HG03064 (cell line): Measurements from ENCODE around the gene LYPD3.
"Not testable (repeated sequence)": the region's sequence is repeated elsewhere in the genome, so short reads cannot be mapped to it uniquely, and the experiment has no call there.

Experiments
- ATAC-seq: cut with Tn5 transposase; IDR thresholded peaks from one replicate; pipeline ENCODE4 v1.9.1; 2021; ENCODE audit warnings: low read depth; ENCODE audit not compliant: unreplicated experiment

The LYPD3 gene

DNA sequence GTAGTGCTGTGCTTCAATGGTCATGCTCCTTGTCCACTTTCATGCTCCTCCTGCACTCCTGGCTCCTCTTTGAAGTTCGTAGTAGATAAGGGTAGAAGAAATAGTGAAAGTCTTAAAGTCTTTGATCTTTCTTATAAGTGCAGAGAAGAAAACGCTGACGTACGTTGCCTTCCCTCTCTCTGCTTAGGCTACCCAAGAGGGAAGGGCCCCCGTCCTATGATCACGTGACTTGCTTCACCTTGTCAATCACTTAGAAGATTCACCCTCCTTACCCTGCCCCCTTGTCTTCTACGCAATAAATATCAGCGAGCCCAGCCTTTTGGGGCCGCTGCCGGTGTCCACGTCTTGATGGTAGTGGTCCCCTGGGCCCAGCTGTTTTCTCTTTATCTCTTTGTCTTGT, 28.1 kb downstream of the LYPD3 start:
- not testable (repeated sequence) for ATAC-seq

DNA sequence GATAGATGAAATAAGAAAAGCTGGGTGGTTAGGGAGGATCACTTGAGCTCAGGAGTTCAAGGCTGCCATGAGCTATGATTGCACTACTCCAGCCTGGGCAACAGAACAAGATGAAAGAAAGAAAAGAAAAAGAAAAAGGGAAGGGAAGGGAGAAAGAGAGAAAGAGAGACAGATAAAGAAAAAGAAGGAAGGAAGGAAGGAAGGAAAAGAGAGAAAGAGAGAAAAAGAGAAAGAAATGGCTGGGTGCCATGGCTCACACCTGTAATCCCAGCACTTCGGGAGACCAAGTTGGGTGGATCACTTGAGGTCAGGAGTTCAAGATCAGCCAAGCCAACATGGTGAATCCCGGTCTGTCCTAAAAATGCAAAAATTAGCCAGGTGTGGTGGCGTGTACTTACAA, 29.6 kb downstream of the LYPD3 start:
- ATAC-seq, result no peak

DNA sequence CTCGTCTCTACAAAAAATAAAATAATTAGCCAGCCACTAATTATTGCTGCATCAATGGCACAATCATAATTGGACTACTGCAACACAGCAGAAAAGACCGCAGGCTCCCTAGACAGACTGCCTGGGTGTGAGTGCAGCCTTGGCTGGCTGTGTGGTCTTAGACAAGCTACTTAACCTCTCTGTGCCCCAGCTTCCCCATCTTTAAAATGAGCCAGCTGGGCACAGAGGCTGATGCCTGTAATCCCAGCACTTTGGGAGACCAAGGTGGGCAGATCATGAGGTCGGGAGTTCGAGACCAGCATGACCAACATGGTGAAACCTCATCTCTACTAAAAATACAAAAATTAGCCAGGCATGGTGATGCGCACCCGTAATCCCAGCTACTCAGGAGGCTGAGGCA, 31.7 kb downstream of the LYPD3 start:
- no peak for ATAC-seq

DNA sequence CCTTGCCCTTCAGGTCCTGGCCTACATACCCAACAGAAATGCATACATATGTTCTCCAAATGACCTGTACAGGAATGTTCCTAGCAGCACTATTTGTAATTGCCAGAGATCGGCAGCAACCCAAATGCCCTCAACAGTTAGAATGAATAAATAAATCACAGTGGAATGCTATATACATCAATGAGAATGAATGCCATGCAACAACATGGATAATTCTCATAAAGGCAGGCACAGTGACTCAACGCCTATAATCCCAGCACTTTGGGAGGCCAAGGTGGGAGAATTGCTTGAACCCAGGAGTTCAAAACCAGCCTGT, 32.1 kb downstream of the LYPD3 start:
- no peak for ATAC-seq

DNA sequence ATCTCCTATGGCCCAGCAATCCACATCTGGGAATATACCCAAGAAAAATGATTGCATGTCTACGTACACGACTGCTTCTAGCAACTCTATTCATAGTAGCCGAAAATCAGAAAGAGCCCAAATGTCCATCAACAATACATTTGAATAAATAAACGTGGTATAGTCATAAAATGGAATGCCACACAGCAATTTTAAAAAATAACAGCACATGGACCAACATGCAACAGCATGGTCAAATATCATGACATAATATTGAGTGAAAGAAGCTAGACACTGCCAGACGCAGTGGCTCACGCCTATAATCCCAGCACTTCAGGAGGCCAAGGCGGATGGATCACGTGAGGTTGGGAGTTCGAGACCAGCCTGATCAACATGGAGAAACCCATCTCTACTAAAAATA, 34.4 kb downstream of the LYPD3 start:
- ATAC-seq, result no peak

- ATAC-seq, result no peak
These were observed 35.2 kb downstream of the LYPD3 start for GRCh38 chr19:43430142-43430710.

- no peak for ATAC-seq
These were observed 36.0 kb downstream of the LYPD3 start for GRCh38 chr19:43429395-43429794.

GRCh38 chr19:43425567-43426392, 39.6 kb downstream of the LYPD3 start:
- ATAC-seq, result no peak

DNA sequence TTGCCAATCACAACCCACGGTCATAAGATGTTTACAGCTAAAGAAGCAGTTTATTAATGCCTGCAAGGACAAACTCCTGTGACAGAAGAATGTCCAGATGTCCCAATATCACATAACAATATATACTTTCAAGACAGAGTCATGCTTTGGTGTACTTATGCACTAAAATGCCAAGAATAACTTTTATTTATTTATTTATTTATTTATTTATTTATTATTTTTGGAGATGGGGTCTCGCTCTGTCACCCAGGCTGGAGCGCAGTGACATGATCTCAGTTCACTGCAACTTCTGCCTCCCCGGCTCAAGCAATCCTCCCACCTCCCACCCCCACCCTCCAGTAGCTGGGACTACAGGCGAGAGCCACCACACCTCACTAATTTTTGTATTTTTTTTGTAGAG, 41.6 kb downstream of the LYPD3 start:
- ATAC-seq, result no peak

DNA sequence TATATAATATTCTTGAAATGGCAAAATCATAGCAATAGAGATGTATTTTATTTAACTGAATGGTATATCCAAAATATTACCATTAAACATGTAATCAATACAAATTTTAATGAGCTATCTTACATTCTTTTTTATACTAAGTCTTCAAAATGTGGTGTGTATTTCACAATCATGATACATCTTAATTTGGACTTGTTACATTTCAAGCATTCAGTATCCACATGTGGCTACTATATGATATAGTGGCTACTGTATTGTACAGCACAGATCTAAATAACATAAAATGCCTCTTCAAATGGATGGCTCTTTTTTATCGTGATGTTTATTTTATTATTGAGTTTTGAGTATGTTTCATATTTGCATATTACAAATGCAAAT, 42.7 kb downstream of the LYPD3 start:
- no peak for ATAC-seq

- no peak for ATAC-seq
These were observed 43.3 kb downstream of the LYPD3 start for GRCh38 chr19:43422000-43422688.

- no peak for ATAC-seq
These were observed 44.5 kb downstream of the LYPD3 start for GRCh38 chr19:43420954-43421353.

DNA sequence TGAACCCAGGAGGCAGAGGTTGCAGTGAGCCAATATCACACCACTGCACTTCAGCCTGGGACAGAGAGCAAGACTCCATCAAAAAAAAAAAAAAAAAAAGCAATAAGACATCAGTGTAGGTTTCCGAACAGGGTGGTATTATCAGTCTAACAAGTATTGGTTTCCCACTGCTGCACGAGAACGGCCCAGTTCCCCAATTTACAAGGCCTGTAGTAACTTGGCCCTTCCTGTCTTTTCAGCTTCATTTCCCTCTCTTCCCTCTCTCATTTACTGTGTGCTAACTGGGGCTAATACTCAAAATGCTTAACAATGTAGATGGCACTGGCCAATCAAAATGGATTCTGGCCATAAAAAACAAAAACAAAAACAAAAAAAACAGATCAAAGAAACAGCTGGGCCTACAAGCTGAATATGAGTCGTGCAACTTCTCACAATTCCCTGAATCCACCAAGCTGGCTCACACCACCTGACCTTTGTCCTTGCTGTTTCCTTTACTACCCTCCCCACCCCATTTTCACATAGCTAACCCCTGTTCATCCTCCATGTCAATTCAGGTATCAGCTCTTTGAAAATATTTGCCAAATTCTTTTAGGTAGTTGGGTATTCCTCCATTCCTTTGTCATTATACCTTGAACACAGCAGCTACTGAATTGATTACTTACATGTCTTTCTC, 48.3 kb downstream of the LYPD3 start:
- no peak for ATAC-seq

DNA sequence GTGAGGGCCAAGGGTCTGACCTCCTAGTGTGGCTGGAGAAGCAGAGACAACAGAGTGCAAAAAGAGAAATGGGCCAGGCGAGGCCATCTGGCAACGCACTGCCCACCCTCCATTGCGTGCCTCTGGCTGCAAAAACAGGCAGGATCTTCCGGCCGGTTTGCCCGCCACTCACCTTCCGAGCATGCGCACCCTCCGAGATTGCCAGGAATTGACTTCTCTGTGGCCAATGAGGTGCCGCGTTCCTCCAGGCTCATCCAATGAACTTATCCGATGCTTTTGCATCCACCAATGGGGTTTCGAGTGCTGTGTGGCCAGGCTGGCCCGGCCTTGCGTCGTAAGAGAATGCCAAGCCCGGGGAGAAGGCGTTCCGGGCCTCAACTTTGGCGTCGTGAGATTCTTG, 50.9 kb downstream of the LYPD3 start, which contains the start of gene TEX101:
Gene TEX101 (plus strand): TSS at position 337 of the 400 bp plus-strand sequence. CDS start 1,030 bp downstream, outside the sequence.
- no peak for ATAC-seq

- no peak for ATAC-seq
These were observed 53.0 kb downstream of the LYPD3 start for GRCh38 chr19:43412441-43412840.
